ENCODE results near the gene LAMB1.
"Not testable (repeated sequence)": the region's sequence is repeated elsewhere in the genome, so short reads cannot be mapped to it uniquely, and the experiment has no call there.

The LAMB1 gene

DNA sequence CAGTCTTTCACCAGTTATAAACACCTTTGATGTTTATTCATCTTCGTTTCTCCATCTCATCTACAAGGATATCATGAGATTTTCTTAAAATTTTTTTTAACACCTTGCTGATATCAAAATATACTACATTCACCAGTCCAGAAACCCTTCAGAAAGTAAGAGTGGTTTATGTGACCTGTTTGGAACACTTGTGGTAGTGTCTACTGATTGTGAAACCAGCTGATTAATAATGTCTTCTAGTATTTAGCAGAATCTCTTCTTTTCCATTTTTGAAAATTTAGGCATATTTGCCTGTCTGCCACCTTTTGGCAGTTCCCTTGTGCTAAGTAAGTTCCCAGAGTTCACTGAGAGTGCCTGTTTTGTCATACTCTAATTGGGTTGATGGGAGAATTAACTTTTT is 93.5 kb downstream of the LAMB1 start:
- DNase-seq, result no peak

- DNase-seq, result no peak
These were observed 95.2 kb downstream of the LAMB1 start for GRCh38 chr7:107907790-107908189.

DNA sequence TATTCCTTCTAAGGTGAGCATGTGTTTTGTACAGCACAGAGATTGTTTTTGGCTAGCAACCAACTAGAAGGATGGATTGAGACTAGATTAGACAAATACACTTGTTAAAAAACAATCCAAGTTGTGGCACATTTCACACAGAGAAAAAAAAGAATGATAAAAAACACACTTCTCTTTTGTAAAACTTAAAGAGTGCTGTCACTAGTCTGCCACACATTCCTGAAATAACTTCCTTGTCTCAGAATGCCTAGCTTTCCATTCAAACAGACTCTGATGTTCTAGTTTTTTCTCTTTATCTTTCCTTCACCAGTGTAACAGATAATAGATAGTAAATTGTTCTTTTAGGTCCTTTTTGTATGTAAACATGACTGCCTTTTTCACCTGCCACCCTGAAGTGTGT is 100.6 kb downstream of the LAMB1 start:
- no peak for DNase-seq

DNA sequence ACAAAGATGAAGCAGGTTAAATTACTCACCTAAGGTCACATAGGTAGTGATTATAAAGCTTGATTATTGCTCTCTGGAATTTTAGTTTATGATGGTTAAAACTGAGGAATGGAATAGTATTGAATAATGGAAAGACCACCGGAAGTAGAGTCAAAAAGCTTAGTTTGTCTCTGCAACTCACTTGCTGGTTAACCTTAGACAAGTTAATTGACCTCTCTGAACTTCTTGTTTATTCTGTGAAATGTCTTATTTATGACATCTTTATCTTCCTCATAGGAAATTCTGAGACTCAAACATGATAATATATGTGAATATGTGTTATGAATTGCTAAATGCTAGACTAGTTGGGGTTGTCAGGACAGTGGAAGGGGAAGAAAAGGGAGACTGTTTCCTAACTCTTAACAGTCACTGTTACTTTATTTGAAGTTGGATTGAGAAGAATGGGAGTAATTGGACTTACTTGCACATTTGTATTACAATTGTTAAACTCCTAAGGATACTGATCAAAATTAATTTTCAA is 102.4 kb downstream of the LAMB1 start:
- no peak for DNase-seq

GRCh38 chr7:107898997-107899594 is 103.9 kb downstream of the LAMB1 start:
- DNase-seq, result no peak

GRCh38 chr7:107892367-107892741 is 110.6 kb downstream of the LAMB1 start:
- not testable (repeated sequence) for DNase-seq

GRCh38 chr7:107891636-107892366 is 111.2 kb downstream of the LAMB1 start:
- peak; percentile 24 for DNase-seq

DNA sequence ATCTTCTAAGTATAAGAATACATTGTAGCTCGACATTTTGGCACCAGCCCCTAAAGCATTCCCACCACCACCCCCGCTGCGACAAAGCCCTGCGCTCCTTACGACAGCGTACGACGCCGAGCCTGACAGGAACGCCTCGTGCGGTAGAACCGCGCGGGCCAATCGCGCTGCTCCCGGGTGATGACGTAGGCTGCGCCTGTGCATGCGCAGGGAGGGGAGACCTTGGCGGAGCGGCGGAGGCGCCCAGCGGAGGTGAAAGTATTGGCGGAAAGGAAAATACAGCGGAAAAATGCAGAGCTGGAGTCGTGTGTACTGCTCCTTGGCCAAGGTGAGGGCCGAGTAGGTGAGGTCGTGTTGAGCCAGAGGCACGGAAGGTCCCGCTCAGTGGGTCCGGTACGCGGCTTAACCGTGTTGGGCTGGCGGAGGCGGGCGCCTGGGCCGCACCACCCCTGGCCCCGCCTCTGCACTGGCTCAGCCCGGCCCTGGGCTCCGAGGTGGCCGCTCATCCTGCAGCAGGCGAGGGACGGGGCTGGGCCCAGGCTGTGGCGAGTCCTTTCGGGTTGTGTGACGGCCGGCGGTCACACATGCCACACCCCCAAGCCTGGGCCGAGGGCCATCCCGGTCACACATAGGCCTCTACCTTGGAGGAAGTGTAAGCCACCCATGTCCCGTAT is 111.9 kb downstream of the LAMB1 start, which contains the start of gene DLD:
Gene DLD (plus strand): TSS at position 222 of the 674 bp plus-strand sequence. CDS start 68 bp downstream, at position 290.
- peak; percentile 92 for DNase-seq

GRCh38 chr7:107890493-107890961 is 112.4 kb downstream of the LAMB1 start:
- DNase-seq, result no peak

- no peak for DNase-seq
These were observed 113.0 kb downstream of the LAMB1 start for GRCh38 chr7:107889992-107890391.

DNA sequence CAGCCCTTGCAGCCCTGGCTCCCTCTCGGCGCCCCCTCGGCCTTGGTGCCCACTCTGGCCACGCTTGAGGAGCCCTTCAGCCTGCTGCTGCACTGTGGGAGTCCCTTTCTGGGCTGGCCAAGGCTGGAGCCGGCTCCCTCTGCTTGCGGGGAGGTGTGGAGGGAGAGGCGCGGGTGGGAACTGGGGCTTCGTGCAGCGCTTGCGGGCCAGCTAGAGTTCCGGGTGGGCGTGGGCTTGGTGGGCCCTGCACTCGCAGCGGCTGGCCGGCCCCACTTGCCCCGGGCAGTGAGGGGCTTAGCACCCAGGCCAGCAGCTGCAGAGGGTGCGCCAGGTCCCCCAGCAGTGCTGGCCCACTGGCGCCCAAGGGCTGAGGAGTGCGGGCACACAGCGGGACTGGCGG is 115.1 kb downstream of the LAMB1 start:
- not testable (repeated sequence) for DNase-seq

DNA sequence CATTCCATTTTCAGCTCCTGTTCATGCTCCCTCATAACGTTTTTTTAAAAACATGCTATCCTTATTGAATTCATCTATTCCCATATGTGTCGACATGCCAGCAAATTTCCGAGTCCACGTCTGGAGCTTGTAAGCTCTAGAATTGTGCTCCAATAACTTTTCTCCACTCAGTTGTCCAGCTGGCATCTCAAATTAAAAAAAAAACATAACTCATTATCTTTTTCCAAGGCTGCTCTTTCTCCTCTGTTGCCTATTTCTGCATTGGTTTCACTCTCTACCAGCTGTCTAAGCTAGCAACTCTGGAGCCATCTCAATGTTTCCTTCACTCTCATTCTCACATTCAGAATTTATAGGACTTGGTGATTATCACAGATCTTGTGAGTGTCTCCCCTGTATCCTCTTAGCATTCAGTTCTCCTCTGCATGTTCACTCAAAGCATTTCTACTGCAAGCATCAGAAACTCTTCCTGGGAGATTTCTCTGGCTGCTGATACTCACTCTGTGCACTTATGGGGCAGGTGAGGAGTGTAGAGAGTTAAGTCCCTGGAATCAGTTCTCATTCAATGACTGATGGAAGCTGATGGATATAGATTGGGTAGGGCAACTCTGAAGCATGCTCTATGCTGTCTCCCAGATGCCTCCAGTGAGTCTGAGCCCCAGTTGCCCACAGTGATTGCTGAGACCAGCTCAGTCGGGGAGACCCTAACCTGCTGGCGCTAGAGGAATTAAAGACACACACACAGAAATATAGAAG is 118.7 kb downstream of the LAMB1 start:
- DNase-seq, result no peak

- no peak for DNase-seq
These were observed 120.2 kb downstream of the LAMB1 start for GRCh38 chr7:107882766-107883165.

- DNase-seq, result no peak
These were observed 123.4 kb downstream of the LAMB1 start for GRCh38 chr7:107879400-107880035.

DNA sequence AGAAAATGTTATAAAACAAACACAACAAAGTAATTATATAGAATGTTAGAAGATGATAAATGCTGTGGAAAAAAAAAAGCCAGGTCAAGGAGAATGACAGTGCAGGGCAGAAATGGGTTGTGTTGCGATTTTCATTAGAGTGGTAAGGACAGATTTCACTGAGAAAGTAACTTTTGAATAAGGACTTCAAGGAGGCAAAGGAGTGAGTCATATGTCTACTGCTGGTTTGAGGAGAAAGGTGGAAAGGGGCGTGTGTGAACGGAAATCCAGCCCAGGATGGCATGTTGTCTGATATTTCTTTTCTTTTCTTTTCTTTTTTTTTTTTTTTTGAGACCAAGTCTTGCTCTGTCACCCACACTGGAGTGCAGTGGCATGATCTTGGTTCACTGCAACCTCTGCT is 124.3 kb downstream of the LAMB1 start:
- no peak for DNase-seq

GRCh38 chr7:107877731-107878382 is 125.1 kb downstream of the LAMB1 start:
- no peak for DNase-seq

DNA sequence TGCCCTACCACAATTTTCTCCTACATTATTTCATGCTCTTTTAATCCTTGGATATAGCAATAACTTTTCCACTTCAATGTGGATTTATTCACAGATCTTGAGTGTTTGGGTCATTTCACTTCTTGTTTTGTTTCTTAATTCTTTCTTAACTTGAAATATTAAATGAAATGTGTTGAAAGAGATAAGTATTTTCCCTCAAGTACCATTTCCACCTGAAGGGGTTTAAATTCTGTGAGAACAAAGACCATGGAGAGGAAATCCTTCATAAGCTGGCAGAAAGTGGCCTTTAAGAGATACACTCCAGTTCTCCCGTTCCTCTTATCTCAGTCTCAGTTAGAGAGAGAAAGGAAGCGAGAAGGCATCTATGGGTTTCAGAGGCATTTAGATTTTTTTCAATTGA is 126.0 kb downstream of the LAMB1 start:
- DNase-seq, result no peak

GRCh38 chr7:107874605-107875446 is 128.1 kb downstream of the LAMB1 start:
- DNase-seq, result peak; percentile 13

- DNase-seq, result no peak
These were observed 128.8 kb downstream of the LAMB1 start for GRCh38 chr7:107874111-107874510.

All from stimulated activated naive CD4-positive, alpha-beta T cell treated with Interleukin-2 at 50 U/mL for 16 hours (primary cell).